ENCODE results near the gene ICAM1. TPM values are rescaled to one million over a fixed set of nuclear protein-coding genes. Genes with fewer than 3 reads are reported as not detected.
A peak's percentile ranks its signal among the peaks of the same experiment; 100 is the strongest.

Gene ICAM1
- total and polyA plus RNA-seq, 2 of the 13 experiments (the other 11 are each of a cell fraction or from before 2014, with no cell fraction given) = 37.9 to 98.4 TPM

DNA sequence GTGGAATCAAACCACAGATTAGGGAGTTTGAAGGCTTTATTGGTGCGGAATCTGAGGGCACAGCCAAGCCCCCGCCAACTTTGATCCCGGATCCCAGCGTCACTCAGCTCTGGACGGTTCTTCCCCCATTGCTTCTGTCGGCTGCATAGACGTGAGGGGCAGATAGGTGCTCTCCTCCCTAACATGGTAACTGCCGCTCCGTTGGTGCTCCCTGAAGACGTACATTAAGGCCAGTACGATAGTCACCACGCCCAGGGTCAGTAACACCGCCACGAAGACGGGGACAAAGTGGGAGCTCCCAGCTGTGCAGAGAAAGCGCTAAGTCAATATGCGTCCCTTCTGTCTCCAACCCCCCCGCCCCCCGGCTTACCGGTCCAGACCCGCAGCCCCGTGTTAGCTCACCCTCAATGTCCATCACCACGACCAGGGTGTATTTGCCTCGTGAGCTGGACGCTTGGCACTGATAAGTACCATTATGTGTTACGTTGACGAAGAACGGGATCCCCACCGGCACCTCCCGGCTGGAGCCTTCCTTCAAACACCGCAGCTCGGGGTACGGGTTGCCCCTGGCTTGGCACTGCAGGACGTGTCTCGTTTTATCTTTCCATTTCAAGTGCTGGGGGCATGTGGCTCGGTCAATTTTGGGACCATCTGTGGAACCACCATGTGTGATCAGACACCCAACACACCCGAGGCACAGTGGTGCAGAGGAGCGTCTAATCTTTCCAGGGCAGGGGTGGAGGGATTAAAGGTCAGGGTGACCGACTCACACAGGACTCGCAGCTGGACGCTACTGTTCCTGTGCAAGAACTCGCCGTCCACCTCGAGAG is 63.1 kb downstream of the ICAM1 start (continued):
- TF ChIP-seq, protein P1, sequence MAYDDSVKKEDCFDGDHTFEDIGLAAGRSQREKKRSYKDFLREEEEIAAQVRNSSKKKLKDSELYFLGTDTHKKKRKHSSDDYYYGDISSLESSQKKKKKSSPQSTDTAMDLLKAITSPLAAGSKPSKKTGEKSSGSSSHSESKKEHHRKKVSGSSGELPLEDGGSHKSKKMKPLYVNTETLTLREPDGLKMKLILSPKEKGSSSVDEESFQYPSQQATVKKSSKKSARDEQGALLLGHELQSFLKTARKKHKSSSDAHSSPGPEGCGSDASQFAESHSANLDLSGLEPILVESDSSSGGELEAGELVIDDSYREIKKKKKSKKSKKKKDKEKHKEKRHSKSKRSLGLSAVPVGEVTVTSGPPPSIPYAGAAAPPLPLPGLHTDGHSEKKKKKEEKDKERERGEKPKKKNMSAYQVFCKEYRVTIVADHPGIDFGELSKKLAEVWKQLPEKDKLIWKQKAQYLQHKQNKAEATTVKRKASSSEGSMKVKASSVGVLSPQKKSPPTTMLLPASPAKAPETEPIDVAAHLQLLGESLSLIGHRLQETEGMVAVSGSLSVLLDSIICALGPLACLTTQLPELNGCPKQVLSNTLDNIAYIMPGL (CRISPR knock-in tag; IDR thresholded peaks at IDR 0.05; ENCODE audit: borderline replicate concordance in 1 of 2, low read depth in 1 of 2) = 0 out of 4 replicates have a peak, but pooled peaks of 1 of the 2 experiments have one; percentile 6
- TF ChIP-seq, protein P2, sequence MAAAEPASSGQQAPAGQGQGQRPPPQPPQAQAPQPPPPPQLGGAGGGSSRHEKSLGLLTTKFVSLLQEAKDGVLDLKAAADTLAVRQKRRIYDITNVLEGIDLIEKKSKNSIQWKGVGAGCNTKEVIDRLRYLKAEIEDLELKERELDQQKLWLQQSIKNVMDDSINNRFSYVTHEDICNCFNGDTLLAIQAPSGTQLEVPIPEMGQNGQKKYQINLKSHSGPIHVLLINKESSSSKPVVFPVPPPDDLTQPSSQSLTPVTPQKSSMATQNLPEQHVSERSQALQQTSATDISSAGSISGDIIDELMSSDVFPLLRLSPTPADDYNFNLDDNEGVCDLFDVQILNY (CRISPR knock-in tag; conservative IDR thresholded peaks at IDR 0.05) = no peak
- TF ChIP-seq SP5 (CRISPR knock-in tag; IDR thresholded peaks at IDR 0.05; ENCODE audit: borderline replicate concordance, low read depth) (no peak), ZNF251 (CRISPR knock-in tag; IDR thresholded peaks at IDR 0.05) (no peak), ZNF605 (CRISPR knock-in tag; IDR thresholded peaks at IDR 0.05) (no peak; the same call in 1 of the 2 replicates), ESRRA (CRISPR knock-in tag; IDR thresholded peaks at IDR 0.05; ENCODE audit: low read depth) (no peak; the same call in 1 of the 2 replicates), KDM1A (CRISPR knock-in tag; IDR thresholded peaks at IDR 0.05) (no peak), NFRKB (IDR thresholded peaks at IDR 0.05) (no peak), SYNCRIP (IDR thresholded peaks at IDR 0.05; ENCODE audit: insufficient read depth, low read depth, low read length) (no peak), ZNF33B (CRISPR knock-in tag; IDR thresholded peaks at IDR 0.05) (no peak), PTBP1 (IDR thresholded peaks at IDR 0.05; ENCODE audit: low read depth, low read length, poor library complexity, severe bottlenecking) (no peak), MIXL1 (CRISPR knock-in tag; IDR thresholded peaks at IDR 0.05) (no peak), ZNF441 (CRISPR knock-in tag; IDR thresholded peaks at IDR 0.05; ENCODE audit: borderline replicate concordance) (no peak; the same call in 1 of the 2 replicates), TMF1 (CRISPR knock-in tag; IDR thresholded peaks at IDR 0.05; ENCODE audit: low read depth) (0 out of 2 replicates have a peak, but pooled peaks have one; percentile 36)
- TF ChIP-seq, protein P3, sequence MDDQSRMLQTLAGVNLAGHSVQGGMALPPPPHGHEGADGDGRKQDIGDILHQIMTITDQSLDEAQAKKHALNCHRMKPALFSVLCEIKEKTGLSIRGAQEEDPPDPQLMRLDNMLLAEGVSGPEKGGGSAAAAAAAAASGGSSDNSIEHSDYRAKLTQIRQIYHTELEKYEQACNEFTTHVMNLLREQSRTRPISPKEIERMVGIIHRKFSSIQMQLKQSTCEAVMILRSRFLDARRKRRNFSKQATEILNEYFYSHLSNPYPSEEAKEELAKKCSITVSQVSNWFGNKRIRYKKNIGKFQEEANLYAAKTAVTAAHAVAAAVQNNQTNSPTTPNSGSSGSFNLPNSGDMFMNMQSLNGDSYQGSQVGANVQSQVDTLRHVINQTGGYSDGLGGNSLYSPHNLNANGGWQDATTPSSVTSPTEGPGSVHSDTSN (CRISPR knock-in tag; IDR thresholded peaks at IDR 0.05; ENCODE audit: borderline replicate concordance) = no peak
- TF ChIP-seq, protein P4, sequence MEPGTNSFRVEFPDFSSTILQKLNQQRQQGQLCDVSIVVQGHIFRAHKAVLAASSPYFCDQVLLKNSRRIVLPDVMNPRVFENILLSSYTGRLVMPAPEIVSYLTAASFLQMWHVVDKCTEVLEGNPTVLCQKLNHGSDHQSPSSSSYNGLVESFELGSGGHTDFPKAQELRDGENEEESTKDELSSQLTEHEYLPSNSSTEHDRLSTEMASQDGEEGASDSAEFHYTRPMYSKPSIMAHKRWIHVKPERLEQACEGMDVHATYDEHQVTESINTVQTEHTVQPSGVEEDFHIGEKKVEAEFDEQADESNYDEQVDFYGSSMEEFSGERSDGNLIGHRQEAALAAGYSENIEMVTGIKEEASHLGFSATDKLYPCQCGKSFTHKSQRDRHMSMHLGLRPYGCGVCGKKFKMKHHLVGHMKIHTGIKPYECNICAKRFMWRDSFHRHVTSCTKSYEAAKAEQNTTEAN (CRISPR knock-in tag; conservative IDR thresholded peaks at IDR 0.05) = no peak
- TF ChIP-seq, protein P5, sequence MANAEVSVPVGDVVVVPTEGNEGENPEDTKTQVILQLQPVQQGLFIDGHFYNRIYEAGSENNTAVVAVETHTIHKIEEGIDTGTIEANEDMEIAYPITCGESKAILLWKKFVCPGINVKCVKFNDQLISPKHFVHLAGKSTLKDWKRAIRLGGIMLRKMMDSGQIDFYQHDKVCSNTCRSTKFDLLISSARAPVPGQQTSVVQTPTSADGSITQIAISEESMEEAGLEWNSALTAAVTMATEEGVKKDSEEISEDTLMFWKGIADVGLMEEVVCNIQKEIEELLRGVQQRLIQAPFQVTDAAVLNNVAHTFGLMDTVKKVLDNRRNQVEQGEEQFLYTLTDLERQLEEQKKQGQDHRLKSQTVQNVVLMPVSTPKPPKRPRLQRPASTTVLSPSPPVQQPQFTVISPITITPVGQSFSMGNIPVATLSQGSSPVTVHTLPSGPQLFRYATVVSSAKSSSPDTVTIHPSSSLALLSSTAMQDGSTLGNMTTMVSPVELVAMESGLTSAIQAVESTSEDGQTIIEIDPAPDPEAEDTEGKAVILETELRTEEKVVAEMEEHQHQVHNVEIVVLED (CRISPR knock-in tag; IDR thresholded peaks at IDR 0.05; ENCODE audit: borderline replicate concordance) = no peak
- TF ChIP-seq, protein P6, sequence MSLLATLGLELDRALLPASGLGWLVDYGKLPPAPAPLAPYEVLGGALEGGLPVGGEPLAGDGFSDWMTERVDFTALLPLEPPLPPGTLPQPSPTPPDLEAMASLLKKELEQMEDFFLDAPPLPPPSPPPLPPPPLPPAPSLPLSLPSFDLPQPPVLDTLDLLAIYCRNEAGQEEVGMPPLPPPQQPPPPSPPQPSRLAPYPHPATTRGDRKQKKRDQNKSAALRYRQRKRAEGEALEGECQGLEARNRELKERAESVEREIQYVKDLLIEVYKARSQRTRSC (CRISPR knock-in tag; IDR thresholded peaks at IDR 0.05; ENCODE audit: low read depth) = no peak

Measured in HepG2 (cell line).